Measurements from ENCODE around the gene CSRNP3. TPM values are rescaled to one million over a fixed set of nuclear protein-coding genes. Genes with fewer than 3 reads are reported as not detected.

CSRNP3 gene
- total RNA-seq, 1 donor from 2014 or later: 31.2 TPM

DNA sequence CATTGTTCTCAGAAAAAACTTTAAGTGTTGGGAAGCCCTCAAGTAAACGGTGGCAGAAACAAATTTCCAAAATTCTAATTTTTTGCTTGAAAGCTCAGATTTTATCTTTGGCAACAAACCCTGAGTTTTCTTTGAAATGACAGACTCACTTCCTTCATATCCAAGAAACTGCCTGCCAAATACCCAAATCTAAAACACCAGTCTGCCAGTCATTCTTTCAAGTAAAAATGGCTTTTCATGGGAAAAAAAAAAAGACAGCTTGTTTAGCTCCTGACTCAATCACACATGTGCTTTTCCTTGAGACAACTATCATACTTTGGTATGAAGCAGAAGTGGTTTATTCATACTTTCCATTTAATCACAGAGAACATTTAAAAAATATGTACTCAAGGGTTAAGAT lies 40.6 kb upstream of the CSRNP3 start:
- H3K9me3 Mint-ChIP-seq: peaks cover under 1% of the 10 kb centered on the region
- no peak overlapping the region for H3K4me3 Mint-ChIP-seq
- H3K36me3 Mint-ChIP-seq: no peaks in the 10 kb centered on the region
- TF ChIP-seq, protein P1, sequence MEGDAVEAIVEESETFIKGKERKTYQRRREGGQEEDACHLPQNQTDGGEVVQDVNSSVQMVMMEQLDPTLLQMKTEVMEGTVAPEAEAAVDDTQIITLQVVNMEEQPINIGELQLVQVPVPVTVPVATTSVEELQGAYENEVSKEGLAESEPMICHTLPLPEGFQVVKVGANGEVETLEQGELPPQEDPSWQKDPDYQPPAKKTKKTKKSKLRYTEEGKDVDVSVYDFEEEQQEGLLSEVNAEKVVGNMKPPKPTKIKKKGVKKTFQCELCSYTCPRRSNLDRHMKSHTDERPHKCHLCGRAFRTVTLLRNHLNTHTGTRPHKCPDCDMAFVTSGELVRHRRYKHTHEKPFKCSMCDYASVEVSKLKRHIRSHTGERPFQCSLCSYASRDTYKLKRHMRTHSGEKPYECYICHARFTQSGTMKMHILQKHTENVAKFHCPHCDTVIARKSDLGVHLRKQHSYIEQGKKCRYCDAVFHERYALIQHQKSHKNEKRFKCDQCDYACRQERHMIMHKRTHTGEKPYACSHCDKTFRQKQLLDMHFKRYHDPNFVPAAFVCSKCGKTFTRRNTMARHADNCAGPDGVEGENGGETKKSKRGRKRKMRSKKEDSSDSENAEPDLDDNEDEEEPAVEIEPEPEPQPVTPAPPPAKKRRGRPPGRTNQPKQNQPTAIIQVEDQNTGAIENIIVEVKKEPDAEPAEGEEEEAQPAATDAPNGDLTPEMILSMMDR (IDR thresholded peaks at IDR 0.05; ENCODE audit: unreplicated experiment): no peak
- no peak overlapping the region for H3K27ac Mint-ChIP-seq
- H3K4me1 Mint-ChIP-seq: no peaks in the 10 kb centered on the region
- H3K27me3 Mint-ChIP-seq (ENCODE audit: low read depth): no peaks in the 10 kb centered on the region
- no peak for DNase-seq (ENCODE audit: low spot score in 2 of 2, unreplicated experiment in 2 of 2)

GRCh38 chr2:165431014-165431413 lies 38.5 kb upstream of the CSRNP3 start:
- no peaks in the 10 kb centered on the region for H3K4me1 Mint-ChIP-seq
- no peak overlapping the region for H3K4me3 Mint-ChIP-seq
- TF ChIP-seq, protein P1 (IDR thresholded peaks at IDR 0.05; ENCODE audit: unreplicated experiment): no peak
- no peaks in the 10 kb centered on the region for H3K9me3 Mint-ChIP-seq
- no peak for DNase-seq (ENCODE audit: low spot score in 2 of 2, unreplicated experiment in 2 of 2)
- H3K36me3 Mint-ChIP-seq: no peaks in the 10 kb centered on the region
- no peak overlapping the region for H3K27ac Mint-ChIP-seq
- no peaks in the 10 kb centered on the region for H3K27me3 Mint-ChIP-seq (ENCODE audit: low read depth)

DNA sequence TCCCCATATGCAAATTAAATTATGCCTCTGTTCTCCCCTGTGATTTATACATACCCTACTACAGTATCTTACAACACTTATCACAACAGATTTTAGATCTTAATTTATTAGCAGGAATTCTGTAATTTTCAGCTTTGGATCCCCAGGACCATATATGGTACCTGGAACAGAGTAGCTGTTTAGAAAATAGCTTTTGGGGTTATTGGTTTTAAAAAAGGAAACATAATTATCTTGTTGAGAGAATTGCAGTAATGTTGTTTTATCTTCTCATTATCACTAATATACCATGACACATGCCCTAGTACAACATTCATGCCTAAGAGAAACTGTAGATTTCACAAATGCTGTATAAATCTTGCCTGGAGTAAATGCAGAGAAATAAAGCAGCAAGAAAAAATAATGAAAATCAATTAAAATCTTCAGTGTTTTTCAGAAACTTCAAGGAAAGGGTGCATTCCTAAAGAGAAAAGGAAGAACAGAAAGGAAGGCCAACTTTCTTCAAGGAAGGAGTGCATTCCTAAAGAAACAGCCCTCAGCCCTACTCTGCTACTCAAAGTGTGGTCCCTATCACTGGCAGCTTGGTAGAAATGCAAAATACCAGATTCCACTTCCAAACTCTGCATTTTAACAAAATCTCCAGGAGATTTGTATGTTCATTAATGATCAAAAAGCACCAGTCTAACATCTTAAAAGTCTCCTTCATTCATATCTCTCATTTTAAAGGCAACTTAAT lies 37.1 kb upstream of the CSRNP3 start:
- DNase-seq (ENCODE audit: low spot score in 2 of 2, unreplicated experiment in 2 of 2): no peak
- no peaks in the 10 kb centered on the region for H3K27me3 Mint-ChIP-seq (ENCODE audit: low read depth)
- no peak overlapping the region for H3K4me3 Mint-ChIP-seq
- no peak overlapping the region for H3K27ac Mint-ChIP-seq
- no peaks in the 10 kb centered on the region for H3K4me1 Mint-ChIP-seq
- TF ChIP-seq, protein P1 (IDR thresholded peaks at IDR 0.05; ENCODE audit: unreplicated experiment): no peak
- no peaks in the 10 kb centered on the region for H3K36me3 Mint-ChIP-seq
- no peaks in the 10 kb centered on the region for H3K9me3 Mint-ChIP-seq

- peaks cover 4% of the 10 kb centered on the region for H3K4me1 Mint-ChIP-seq
- TF ChIP-seq, protein P1 (IDR thresholded peaks at IDR 0.05; ENCODE audit: unreplicated experiment): no peak
- H3K9me3 Mint-ChIP-seq: no peaks in the 10 kb centered on the region
- no peaks in the 10 kb centered on the region for H3K27me3 Mint-ChIP-seq (ENCODE audit: low read depth)
- no peak overlapping the region for H3K4me3 Mint-ChIP-seq
- DNase-seq (ENCODE audit: low spot score in 2 of 2, unreplicated experiment in 2 of 2): no peak
- H3K36me3 Mint-ChIP-seq: no peaks in the 10 kb centered on the region
- no peak overlapping the region for H3K27ac Mint-ChIP-seq
Observed at GRCh38 chr2:165434865-165435496, 34.5 kb upstream of the CSRNP3 start.

DNA sequence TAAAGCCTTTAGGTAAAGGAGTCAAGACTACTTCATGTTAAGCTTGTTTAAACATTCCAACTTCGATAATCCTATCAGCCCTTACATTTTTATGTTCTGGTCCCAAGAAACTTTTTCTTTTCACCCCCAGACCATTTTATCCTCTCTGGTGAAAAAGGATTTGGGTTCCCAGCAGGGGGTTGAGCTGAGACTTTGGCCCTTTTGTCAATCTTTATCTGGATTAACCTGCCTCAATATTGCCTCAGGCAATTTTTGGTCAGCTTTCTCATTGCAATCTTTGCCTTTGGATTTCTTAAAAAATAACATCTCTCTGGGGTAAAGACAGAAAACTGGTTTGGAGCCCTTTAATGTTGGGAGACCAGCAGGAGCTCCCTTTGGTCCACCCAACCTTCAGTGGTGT lies 33.9 kb upstream of the CSRNP3 start:
- Mint-ChIP-seq H3K27me3 (ENCODE audit: low read depth) (no peaks in the 10 kb centered on the region), H3K4me3 (no peak overlapping the region), H3K36me3 (no peaks in the 10 kb centered on the region), H3K4me1 (peaks cover 10% of the 10 kb centered on the region), H3K27ac (no peak overlapping the region), H3K9me3 (no peaks in the 10 kb centered on the region)
- DNase-seq (ENCODE audit: low spot score in 2 of 2, unreplicated experiment in 2 of 2): no peak
- TF ChIP-seq, protein P1 (IDR thresholded peaks at IDR 0.05; ENCODE audit: unreplicated experiment): no peak
